HG03039 (cell line): ENCODE results near the gene ST6GALNAC1.

ENCODE experiments used
- ATAC-seq: cut with Tn5 transposase; IDR thresholded peaks from one replicate; pipeline ENCODE4 v1.9.1; 2021; ENCODE audit warnings: mild to moderate bottlenecking, moderate library complexity; ENCODE audit not compliant: unreplicated experiment

Gene ST6GALNAC1

GRCh38 chr17:76677406-76677805 lies 33.8 kb upstream of the ST6GALNAC1 start:
- no peak for ATAC-seq

- ATAC-seq, result no peak
These were observed 33.1 kb upstream of the ST6GALNAC1 start for GRCh38 chr17:76676629-76677028.

- ATAC-seq, result no peak
These were observed 32.1 kb upstream of the ST6GALNAC1 start for GRCh38 chr17:76675648-76676047.

GRCh38 chr17:76674600-76674999 lies 31.0 kb upstream of the ST6GALNAC1 start:
- no peak for ATAC-seq

- ATAC-seq, result no peak
These were observed 30.2 kb upstream of the ST6GALNAC1 start for GRCh38 chr17:76673729-76674128.

GRCh38 chr17:76672892-76673291 lies 29.3 kb upstream of the ST6GALNAC1 start:
- ATAC-seq, result no peak

GRCh38 chr17:76672270-76672851 lies 28.8 kb upstream of the ST6GALNAC1 start:
- ATAC-seq, result no peak

- ATAC-seq, result no peak
These were observed 28.3 kb upstream of the ST6GALNAC1 start for GRCh38 chr17:76671912-76672262.

GRCh38 chr17:76671123-76671911 lies 27.8 kb upstream of the ST6GALNAC1 start:
- ATAC-seq, result peak; percentile 93

GRCh38 chr17:76670718-76671122 lies 27.2 kb upstream of the ST6GALNAC1 start:
- ATAC-seq, result no peak

- no peak for ATAC-seq
These were observed 26.6 kb upstream of the ST6GALNAC1 start for GRCh38 chr17:76670020-76670717.

- ATAC-seq, result no peak
These were observed 24.4 kb upstream of the ST6GALNAC1 start for GRCh38 chr17:76667786-76668453.

GRCh38 chr17:76667491-76667755 lies 23.9 kb upstream of the ST6GALNAC1 start:
- no peak for ATAC-seq

GRCh38 chr17:76660656-76661042 lies 17.1 kb upstream of the ST6GALNAC1 start:
- ATAC-seq, result no peak

GRCh38 chr17:76659928-76660655 lies 16.5 kb upstream of the ST6GALNAC1 start:
- no peak for ATAC-seq

GRCh38 chr17:76658242-76658662 lies 14.7 kb upstream of the ST6GALNAC1 start:
- no peak for ATAC-seq

GRCh38 chr17:76657505-76658241 lies 14.1 kb upstream of the ST6GALNAC1 start:
- ATAC-seq, result no peak

GRCh38 chr17:76654408-76654807 lies 10.9 kb upstream of the ST6GALNAC1 start:
- no peak for ATAC-seq

- no peak for ATAC-seq
These were observed 6.9 kb upstream of the ST6GALNAC1 start for GRCh38 chr17:76650504-76650903.

- ATAC-seq, result no peak
These were observed 3.2 kb upstream of the ST6GALNAC1 start for GRCh38 chr17:76646712-76647111.
